Cardiac muscle cell (in vitro differentiated cells and primary cell): ENCODE data around the gene TMEM91. TPM values are rescaled to one million over a fixed set of nuclear protein-coding genes. Genes with fewer than 3 reads are reported as not detected.

Experiments used
- DNase-seq, 2 donors: peaks; one replicate each; pipeline versions ENCODE4 v3.0.0 to v3.0.0-alpha.2; 2010 to 2017; ENCODE audit warnings: low read depth in 1 of 2, low spot score in 1 of 2
- H3K27ac ChIP-seq: fragments of 200-600 bp; sonication (generic); 2 replicates; pipeline ENCODE4 v1.5.1; 2016
- H3K27me3 ChIP-seq: fragments of 200-600 bp; sonication (generic); 2 replicates; pipeline ENCODE4 v1.6.0; 2016; ENCODE audit warnings: control low read depth
- H3K36me3 ChIP-seq: fragments of 200-600 bp; sonication (generic); 2 replicates; pipeline ENCODE4 v1.5.1; 2016; ENCODE audit warnings: control low read depth
- H3K4me1 ChIP-seq: fragments of 200-600 bp; sonication (generic); 2 replicates; pipeline ENCODE4 v1.8.1; 2017; ENCODE audit warnings: low read depth, mild to moderate bottlenecking, mixed run types
- H3K4me3 ChIP-seq: fragments of 200-600 bp; sonication (generic); 2 replicates; pipeline ENCODE4 v1.5.1; 2016; ENCODE audit warnings: mild to moderate bottlenecking
- H3K9me3 ChIP-seq: fragments of 200-600 bp; sonication (generic); 2 replicates; pipeline ENCODE4 v1.5.1; 2017; ENCODE audit warnings: low read depth, mild to moderate bottlenecking, control low read depth
- polyA plus RNA-seq: library from polyadenylated mRNA; unstranded; fragments of >200 nt; fragmentation: Nextera tagmentation; extraction: Ambion mirVana; gene quantifications from 2 replicates; pipeline ENCODE4 v1.2.1, GENCODE V29; 2016
- total RNA-seq: library from RNA; depleted of rRNA; stranded (reverse); fragments of >200 nt; gene quantifications from 2 replicates; pipeline ENCODE4 v1.2.3, GENCODE V29; 2016
- TF ChIP-seq, protein P1 (sequence below): IDR thresholded peaks from 2 replicates; pipeline ENCODE4 v1.5.1; 2012; ENCODE audit warnings: low read depth, mild to moderate bottlenecking, low read length

The TMEM91 gene
- total RNA-seq (16.8 and 21.8 TPM in 2 replicates), polyA plus RNA-seq (14.5 and 18.1 TPM in 2 replicates)

DNA sequence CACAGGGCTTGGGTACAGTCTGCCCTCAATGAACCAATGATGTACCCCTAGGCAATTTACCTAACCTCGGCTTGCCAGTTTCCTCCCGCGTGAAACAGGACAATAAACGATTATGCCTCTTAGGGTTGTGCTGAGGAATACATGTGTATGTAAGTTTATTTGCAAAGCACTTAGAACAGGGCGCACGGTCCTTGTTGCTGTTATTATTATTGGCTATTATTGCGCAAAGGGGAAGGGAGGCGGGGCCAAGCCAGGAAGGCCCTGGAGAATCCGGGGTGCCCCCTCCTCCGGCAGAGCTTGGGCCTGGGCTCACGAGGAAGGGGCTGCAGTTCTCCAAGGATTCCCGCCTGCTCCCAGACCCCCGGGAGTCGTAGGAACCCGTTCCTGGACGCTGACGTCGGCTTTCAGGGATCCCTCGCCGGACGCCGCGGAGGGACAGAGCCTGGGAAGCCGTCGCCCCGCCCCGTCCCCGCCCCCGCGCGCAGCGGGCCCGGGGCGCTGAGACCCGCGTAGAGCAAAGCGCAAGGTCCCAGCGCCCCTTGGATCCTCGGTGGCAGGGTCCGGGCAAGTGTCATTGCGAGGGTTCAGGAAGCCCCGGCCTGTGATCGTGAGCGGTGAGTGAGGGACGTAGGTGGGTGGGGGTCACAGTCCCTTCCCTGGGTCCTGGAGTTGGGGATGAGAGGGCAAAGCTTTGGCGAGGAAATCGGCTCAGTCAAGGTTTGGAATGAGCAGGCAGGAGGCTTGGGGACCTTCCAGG is at the start of gene TMEM91:
Gene TMEM91, plus strand, starts transcription at position 293 of the 757 bp plus-strand sequence. CDS start 1,777 bp downstream, outside the sequence.
- DNase-seq = peak; percentile 44 to 65
- Histone ChIP-seq H3K36me3 (no peaks in the 10 kb centered on the region), H3K27ac (no peak within 1 kb of the TSS), H3K4me1 (no peaks in the 10 kb centered on the region), H3K27me3 (no peaks in the 10 kb centered on the region), H3K4me3 (peak within 1 kb of the TSS; percentile 58), H3K9me3 (no peaks in the 10 kb centered on the region)
- TF ChIP-seq, protein P1, sequence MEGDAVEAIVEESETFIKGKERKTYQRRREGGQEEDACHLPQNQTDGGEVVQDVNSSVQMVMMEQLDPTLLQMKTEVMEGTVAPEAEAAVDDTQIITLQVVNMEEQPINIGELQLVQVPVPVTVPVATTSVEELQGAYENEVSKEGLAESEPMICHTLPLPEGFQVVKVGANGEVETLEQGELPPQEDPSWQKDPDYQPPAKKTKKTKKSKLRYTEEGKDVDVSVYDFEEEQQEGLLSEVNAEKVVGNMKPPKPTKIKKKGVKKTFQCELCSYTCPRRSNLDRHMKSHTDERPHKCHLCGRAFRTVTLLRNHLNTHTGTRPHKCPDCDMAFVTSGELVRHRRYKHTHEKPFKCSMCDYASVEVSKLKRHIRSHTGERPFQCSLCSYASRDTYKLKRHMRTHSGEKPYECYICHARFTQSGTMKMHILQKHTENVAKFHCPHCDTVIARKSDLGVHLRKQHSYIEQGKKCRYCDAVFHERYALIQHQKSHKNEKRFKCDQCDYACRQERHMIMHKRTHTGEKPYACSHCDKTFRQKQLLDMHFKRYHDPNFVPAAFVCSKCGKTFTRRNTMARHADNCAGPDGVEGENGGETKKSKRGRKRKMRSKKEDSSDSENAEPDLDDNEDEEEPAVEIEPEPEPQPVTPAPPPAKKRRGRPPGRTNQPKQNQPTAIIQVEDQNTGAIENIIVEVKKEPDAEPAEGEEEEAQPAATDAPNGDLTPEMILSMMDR = no peak

DNA sequence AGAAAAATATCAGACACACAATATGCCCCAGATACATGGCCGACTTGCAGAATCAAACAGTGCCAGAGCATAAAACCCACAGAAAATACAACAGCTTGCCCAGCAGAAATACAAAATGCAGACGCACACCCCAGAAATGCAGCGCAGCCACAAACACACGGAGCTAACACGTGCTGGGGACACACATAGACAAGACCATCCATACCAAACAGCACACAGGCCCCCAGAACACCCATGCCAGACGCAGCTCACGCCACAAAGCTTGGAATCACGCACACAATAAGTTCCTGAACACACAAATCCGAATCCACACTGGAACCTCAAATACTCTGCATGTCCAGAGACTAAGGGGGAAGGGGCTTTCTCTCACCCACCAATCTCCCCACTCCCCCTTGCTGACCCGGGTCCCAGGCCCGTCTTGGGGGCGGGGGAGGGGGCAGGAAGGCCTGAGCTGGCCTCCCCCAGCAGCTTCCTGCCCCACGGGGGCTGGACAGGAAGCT is 49.2 kb upstream of the TMEM91 start:
- Histone ChIP-seq H3K27me3 (no peaks in the 10 kb centered on the region), H3K36me3 (no peaks in the 10 kb centered on the region), H3K9me3 (no peaks in the 10 kb centered on the region), H3K4me3 (no peak overlapping the region), H3K27ac (no peak overlapping the region), H3K4me1 (peaks cover 39% of the 10 kb centered on the region)
- DNase-seq = no peak
- TF ChIP-seq, protein P1 = no peak

DNA sequence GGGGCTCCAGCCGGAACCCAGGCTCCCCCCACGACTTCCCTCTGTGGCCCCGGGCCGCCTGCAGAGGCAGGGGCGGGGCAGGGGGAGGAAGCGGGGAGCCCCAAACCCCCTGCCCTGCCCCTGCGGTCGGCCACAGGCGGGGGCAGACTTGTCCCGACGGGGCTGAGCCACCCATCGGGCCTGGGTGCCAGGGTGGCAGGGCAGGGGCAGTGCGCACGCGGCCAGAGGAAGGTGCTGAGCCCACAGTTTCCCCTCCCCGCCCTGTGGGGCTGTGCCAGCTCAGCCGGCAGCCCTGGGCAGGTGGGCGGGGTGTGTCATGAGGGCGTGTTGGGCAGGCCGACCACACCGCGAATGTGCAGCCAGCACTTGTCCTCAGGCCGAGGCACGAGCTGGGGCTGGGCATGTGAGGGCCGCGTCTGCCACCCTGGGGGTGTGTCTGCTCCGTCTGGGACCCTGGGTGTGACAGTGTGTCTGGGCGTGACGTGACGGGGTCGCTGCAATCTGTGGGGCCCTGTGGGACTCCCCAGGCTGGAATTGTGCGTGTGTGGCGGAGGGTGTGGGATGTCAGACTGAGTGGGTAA is 48.7 kb upstream of the TMEM91 start:
- Histone ChIP-seq H3K4me1 (peaks cover 37% of the 10 kb centered on the region), H3K4me3 (no peak overlapping the region)

DNA sequence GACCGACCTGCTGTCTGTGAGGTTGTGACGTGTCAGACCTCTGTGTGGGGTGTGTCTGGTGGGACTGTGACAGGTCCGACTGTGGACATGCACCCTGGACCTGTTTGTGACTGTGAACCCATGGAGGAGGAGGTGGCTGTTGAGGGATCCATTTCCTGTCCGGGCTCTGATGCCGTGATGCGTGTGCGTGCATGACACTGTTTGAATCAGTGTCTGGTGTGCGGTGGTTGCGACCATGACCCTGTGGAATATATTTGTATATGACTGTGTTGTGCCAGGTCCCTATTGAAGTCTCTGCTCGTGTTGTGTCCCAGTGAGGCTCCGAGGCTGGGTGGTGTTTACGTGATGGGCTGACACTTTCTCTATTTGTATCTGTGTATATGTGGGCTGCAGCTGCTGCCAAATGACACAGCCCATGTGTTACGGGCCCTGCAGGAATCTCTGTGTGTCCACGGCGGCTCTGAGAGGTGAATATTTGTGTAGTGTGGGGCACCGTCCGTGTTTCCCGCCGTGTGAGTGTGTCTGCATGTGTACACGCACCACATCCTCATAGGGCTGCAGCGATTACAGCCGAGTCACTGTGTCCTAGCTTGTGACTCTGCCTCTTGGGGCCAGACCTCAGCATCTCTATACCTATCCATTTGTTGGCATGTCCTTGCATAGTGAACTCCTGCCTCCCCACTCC is 48.0 kb upstream of the TMEM91 start:
- H3K9me3 ChIP-seq = no peaks in the 10 kb centered on the region
- peaks cover 31% of the 10 kb centered on the region for H3K4me1 ChIP-seq
- H3K36me3 ChIP-seq = no peaks in the 10 kb centered on the region
- TF ChIP-seq, protein P1 = no peak
- DNase-seq = no peak
- no peaks in the 10 kb centered on the region for H3K27me3 ChIP-seq
- no peak overlapping the region for H3K4me3 ChIP-seq
- H3K27ac ChIP-seq = no peak overlapping the region

More for the DNA sequence above, 48.7 kb upstream of the TMEM91 start:
- no peaks in the 10 kb centered on the region for H3K9me3 ChIP-seq
- no peaks in the 10 kb centered on the region for H3K27me3 ChIP-seq
- no peaks in the 10 kb centered on the region for H3K36me3 ChIP-seq
- TF ChIP-seq, protein P1 = no peak
- peak in 1 of 2 donors; percentile 51 for DNase-seq
- H3K27ac ChIP-seq = no peak overlapping the region

DNA sequence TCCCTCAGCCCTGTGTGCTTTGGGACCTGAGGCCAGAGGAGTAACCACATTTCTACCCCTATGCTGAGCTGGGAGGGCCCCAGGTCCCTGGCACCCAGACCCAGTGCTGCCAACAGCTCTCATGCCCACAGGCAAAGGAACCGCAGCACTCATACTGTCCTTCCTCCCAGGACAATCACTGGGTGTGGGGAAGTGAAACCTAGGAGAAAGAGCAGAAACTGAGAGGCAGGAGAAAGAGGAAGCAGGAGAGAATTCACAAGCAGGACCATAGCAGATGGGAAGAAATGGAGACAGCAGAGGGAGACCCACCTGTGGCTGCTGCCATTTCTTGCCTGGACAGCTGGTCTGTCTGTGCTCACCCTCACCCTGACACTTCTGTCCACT is 47.5 kb upstream of the TMEM91 start:
- H3K9me3 ChIP-seq = no peaks in the 10 kb centered on the region
- no peak overlapping the region for H3K4me3 ChIP-seq
- peaks cover 26% of the 10 kb centered on the region for H3K4me1 ChIP-seq
- no peaks in the 10 kb centered on the region for H3K36me3 ChIP-seq
- H3K27ac ChIP-seq = no peak overlapping the region
- TF ChIP-seq, protein P1 = no peak
- no peak for DNase-seq
- no peaks in the 10 kb centered on the region for H3K27me3 ChIP-seq
